ENCODE data around the gene CASP8AP2. TPM values are rescaled to one million over a fixed set of nuclear protein-coding genes. Genes with fewer than 3 reads are reported as not detected.

The CASP8AP2 gene
- total and polyA plus RNA-seq, 2 of the 13 experiments (the other 11 are each of a cell fraction or from before 2014, with no cell fraction given) = 5.7 to 13.5 TPM

- TF ChIP-seq SMAD1 (CRISPR knock-in tag; IDR thresholded peaks at IDR 0.05; ENCODE audit: borderline replicate concordance, low read depth) (no peak), MTERF4 (CRISPR knock-in tag; IDR thresholded peaks at IDR 0.05) (0 out of 2 replicates have a peak, but pooled peaks have one; percentile 47), ZNF878 (CRISPR knock-in tag; IDR thresholded peaks at IDR 0.05) (0 out of 2 replicates have a peak, but pooled peaks have one; percentile 21), ZNF569 (CRISPR knock-in tag; IDR thresholded peaks at IDR 0.05; ENCODE audit: borderline replicate concordance) (0 out of 2 replicates have a peak, but pooled peaks have one; percentile 10), ZNF407 (CRISPR knock-in tag; IDR thresholded peaks at IDR 0.05; ENCODE audit: not compliant biosample characterization) (no peak), ZNF232 (CRISPR knock-in tag; IDR thresholded peaks at IDR 0.05; ENCODE audit: borderline replicate concordance) (0 out of 2 replicates have a peak, but pooled peaks have one; percentile 13), ZNF205 (CRISPR knock-in tag; IDR thresholded peaks at IDR 0.05) (no peak), MBD4 (IDR thresholded peaks at IDR 0.05; ENCODE audit: borderline replicate concordance, low read length) (no peak), ZSCAN5A (CRISPR knock-in tag; IDR thresholded peaks at IDR 0.05; ENCODE audit: borderline replicate concordance) (no peak), ZBTB3 (CRISPR knock-in tag; IDR thresholded peaks at IDR 0.05; ENCODE audit: borderline replicate concordance, low read depth) (no peak)
- TF ChIP-seq, protein P1, sequence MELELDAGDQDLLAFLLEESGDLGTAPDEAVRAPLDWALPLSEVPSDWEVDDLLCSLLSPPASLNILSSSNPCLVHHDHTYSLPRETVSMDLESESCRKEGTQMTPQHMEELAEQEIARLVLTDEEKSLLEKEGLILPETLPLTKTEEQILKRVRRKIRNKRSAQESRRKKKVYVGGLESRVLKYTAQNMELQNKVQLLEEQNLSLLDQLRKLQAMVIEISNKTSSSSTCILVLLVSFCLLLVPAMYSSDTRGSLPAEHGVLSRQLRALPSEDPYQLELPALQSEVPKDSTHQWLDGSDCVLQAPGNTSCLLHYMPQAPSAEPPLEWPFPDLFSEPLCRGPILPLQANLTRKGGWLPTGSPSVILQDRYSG (CRISPR knock-in tag; IDR thresholded peaks at IDR 0.05) = 0 out of 2 replicates have a peak, but pooled peaks have one; percentile 8
Measured at GRCh38 chr6:89818977-89819335, 10.7 kb upstream of the CASP8AP2 start (continued).

Data from HepG2 (cell line).